HTR-8/SVneo (cell line): ENCODE measurements around the gene ARSB.
A peak's percentile ranks its signal among the peaks of the same experiment; 100 is the strongest.
"Not testable (repeated sequence)": the region's sequence is repeated elsewhere in the genome, so short reads cannot be mapped to it uniquely, and the experiment has no call there.

Source experiments
- DNase-seq: peaks from one replicate; pipeline ENCODE4 v3.0.0; 2011; ENCODE audit warnings: low spot score, mixed read lengths; ENCODE audit not compliant: insufficient read length
- FAIRE-seq: peaks from 2 replicates; lab custom pipeline; 2011; peaks lifted over from hg19 to GRCh38; lab: Jason Lieb, UNC

Gene ARSB

GRCh38 chr5:78958672-78959445 lies 26.3 kb downstream of the ARSB start:
- DNase-seq (no peak), FAIRE-seq (no peak)

GRCh38 chr5:78956901-78957300 lies 28.2 kb downstream of the ARSB start:
- DNase-seq = no peak
- no peak for FAIRE-seq

- FAIRE-seq = no peak
- peak; percentile 10 for DNase-seq
Measured at GRCh38 chr5:78953092-78953800, 31.9 kb downstream of the ARSB start.

- DNase-seq = no peak
Measured at GRCh38 chr5:78930721-78931120, 54.4 kb downstream of the ARSB start.

GRCh38 chr5:78929833-78930232 lies 55.3 kb downstream of the ARSB start:
- no peak for DNase-seq
- FAIRE-seq = no peak

More at GRCh38 chr5:78930721-78931120, 54.4 kb downstream of the ARSB start:
- FAIRE-seq = no peak

- DNase-seq = no peak
- FAIRE-seq = no peak
Measured at GRCh38 chr5:78927657-78928282, 57.3 kb downstream of the ARSB start.

- DNase-seq (no peak), FAIRE-seq (no peak)
Measured at GRCh38 chr5:78926252-78926651, 58.9 kb downstream of the ARSB start.

- DNase-seq (no peak), FAIRE-seq (no peak)
Measured at GRCh38 chr5:78925129-78925876, 59.8 kb downstream of the ARSB start.

- DNase-seq = no peak
- FAIRE-seq = no peak
Measured at GRCh38 chr5:78923622-78923970, 61.5 kb downstream of the ARSB start.

- no peak for FAIRE-seq
- DNase-seq = no peak
Measured at GRCh38 chr5:78922879-78923621, 62.1 kb downstream of the ARSB start.

- FAIRE-seq = no peak
- no peak for DNase-seq
Measured at GRCh38 chr5:78920604-78921003, 64.5 kb downstream of the ARSB start.

GRCh38 chr5:78919796-78920195 lies 65.3 kb downstream of the ARSB start:
- DNase-seq (no peak), FAIRE-seq (no peak)

- no peak for DNase-seq
- no peak for FAIRE-seq
Measured at GRCh38 chr5:78916044-78916443, 69.1 kb downstream of the ARSB start.

GRCh38 chr5:78915170-78915569 lies 69.9 kb downstream of the ARSB start:
- DNase-seq (no peak), FAIRE-seq (no peak)

GRCh38 chr5:78912811-78913210 lies 72.3 kb downstream of the ARSB start:
- no peak for DNase-seq
- no peak for FAIRE-seq

GRCh38 chr5:78912085-78912771 lies 72.9 kb downstream of the ARSB start:
- DNase-seq = no peak
- FAIRE-seq = no peak

- not testable (repeated sequence) for FAIRE-seq, DNase-seq
Measured at GRCh38 chr5:78909224-78909983, 75.7 kb downstream of the ARSB start.

GRCh38 chr5:78908173-78909061 lies 76.7 kb downstream of the ARSB start:
- DNase-seq (no peak), FAIRE-seq (no peak)
